H1 (cell line): ENCODE results near the gene SLC22A2. TPM values are rescaled to one million over a fixed set of nuclear protein-coding genes. Genes with fewer than 3 reads are reported as not detected.

Experiments
- BCL11A ChIP-seq, 2 experiments: IDR thresholded peaks; one replicate each; pipeline ENCODE4 v1.6.1; 2011; ENCODE audit warnings: low read depth in 2 of 2, low read length in 2 of 2, mild to moderate bottlenecking in 2 of 2
- CHD1 ChIP-seq: IDR thresholded peaks from 2 replicates; pipeline ENCODE4 v1.6.1; 2012; ENCODE audit warnings: low read depth, low read length, improper control_type of control experiment
- FOSL1 ChIP-seq: IDR thresholded peaks from 2 replicates; pipeline ENCODE4 v1.6.1; 2011; ENCODE audit warnings: mild to moderate bottlenecking, low read depth, low read length, moderate library complexity; ENCODE audit not compliant: insufficient read depth
- JUND ChIP-seq: IDR thresholded peaks from 2 replicates; pipeline ENCODE4 v1.6.1; 2011; ENCODE audit warnings: mild to moderate bottlenecking, improper control_type of control experiment, low read length
- RAD21 ChIP-seq, 2 experiments: IDR thresholded peaks in 1 of 2; conservative IDR thresholded peaks in 1 of 2; 2 replicates each; pipeline ENCODE4 v1.6.1; 2011; ENCODE audit warnings: low read depth in 2 of 2, low read length in 2 of 2, improper control_type of control experiment in 1 of 2, inconsistent platforms in 1 of 2, mild to moderate bottlenecking in 1 of 2, moderate library complexity in 1 of 2
- SP2 ChIP-seq: IDR thresholded peaks from 2 replicates; pipeline ENCODE4 v1.6.1; 2012; ENCODE audit warnings: mild to moderate bottlenecking, low read length, inconsistent platforms
- SUZ12 ChIP-seq: fragments of 200-600 bp; sonication (generic); IDR thresholded peaks from 2 replicates; pipeline ENCODE4 v1.6.1; 2012; ENCODE audit warnings: mild to moderate bottlenecking, inconsistent platforms, low read length, moderate library complexity, mixed read lengths
- TEAD4 ChIP-seq: IDR thresholded peaks from 2 replicates; pipeline ENCODE4 v1.6.1; 2012; ENCODE audit warnings: low read depth, low read length, inconsistent platforms, mixed read lengths
- ZNF274 ChIP-seq: IDR thresholded peaks from 2 replicates; pipeline ENCODE4 v1.7.0; 2012; ENCODE audit warnings: low read length, borderline replicate concordance; ENCODE audit errors: extremely low read depth
- polyA plus RNA-seq, 7 experiments: library from polyadenylated mRNA; depleted of rRNA in 3 of 7; stranded (reverse) in 5 of 7; unstranded in 2 of 7; fragments of >200 nt in 5 of 7; fragments of 200-250 nt in 2 of 7; gene quantifications; 1 replicate in 5 of 7; 2 replicates in 1 of 7; 4 replicates in 1 of 7; pipeline versions ENCODE4 v1.2.1 to v1.2.3, GENCODE V29; 2011 to 2013; ENCODE audit warnings: missing spikeins in 2 of 7, mixed read lengths in 2 of 7
- total RNA-seq: library from RNA; stranded (reverse); fragmentation: NEBNext Ultra II Directional; extraction: Animal tissue kit (Norgen Biotek cat#: 25700); gene quantifications from 2 replicates; pipeline ENCODE4 v1.2.1, GENCODE V29; 2021
- TF ChIP-seq, protein P1 (sequence below): fragments of 300-600 bp; sonication (generic); IDR thresholded peaks from 2 replicates; pipeline ENCODE4 v1.7.1; 2012; ENCODE audit warnings: low read length, moderate library complexity, mild to moderate bottlenecking, inconsistent platforms; ENCODE audit not compliant: insufficient replicate concordance
- TF ChIP-seq, protein P2 (sequence below): IDR thresholded peaks from 2 replicates; pipeline ENCODE4 v1.6.1; 2011; ENCODE audit warnings: low read length, improper control_type of control experiment

Gene SLC22A2
- total and polyA plus RNA-seq, 2 of the 8 experiments (the other 6 are each of a cell fraction or from before 2014, with no cell fraction given), result 0.23 to 1.4 TPM

DNA sequence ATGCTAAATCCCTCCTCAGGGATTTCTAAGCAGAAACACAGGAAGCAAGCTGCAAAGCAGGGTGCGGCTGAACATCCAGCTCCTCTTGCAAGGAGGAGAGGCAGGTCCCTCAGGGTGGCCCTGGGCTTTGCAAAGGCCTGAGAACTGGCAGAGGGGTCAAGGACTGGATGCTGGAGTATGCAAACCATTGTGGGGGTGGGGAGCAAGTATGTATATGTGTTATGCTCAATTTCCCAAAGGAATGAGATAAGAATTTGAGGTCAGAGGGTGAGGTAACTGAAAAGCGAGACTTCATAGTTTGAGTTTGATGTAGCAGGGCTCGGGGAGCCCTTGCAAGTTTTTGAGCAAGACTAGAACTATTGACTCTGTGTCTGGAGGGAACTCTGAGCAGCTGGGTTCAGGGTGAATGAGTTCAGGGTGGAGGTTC, 11.2 kb downstream of the SLC22A2 start (continued):
- TF ChIP-seq, protein P1, sequence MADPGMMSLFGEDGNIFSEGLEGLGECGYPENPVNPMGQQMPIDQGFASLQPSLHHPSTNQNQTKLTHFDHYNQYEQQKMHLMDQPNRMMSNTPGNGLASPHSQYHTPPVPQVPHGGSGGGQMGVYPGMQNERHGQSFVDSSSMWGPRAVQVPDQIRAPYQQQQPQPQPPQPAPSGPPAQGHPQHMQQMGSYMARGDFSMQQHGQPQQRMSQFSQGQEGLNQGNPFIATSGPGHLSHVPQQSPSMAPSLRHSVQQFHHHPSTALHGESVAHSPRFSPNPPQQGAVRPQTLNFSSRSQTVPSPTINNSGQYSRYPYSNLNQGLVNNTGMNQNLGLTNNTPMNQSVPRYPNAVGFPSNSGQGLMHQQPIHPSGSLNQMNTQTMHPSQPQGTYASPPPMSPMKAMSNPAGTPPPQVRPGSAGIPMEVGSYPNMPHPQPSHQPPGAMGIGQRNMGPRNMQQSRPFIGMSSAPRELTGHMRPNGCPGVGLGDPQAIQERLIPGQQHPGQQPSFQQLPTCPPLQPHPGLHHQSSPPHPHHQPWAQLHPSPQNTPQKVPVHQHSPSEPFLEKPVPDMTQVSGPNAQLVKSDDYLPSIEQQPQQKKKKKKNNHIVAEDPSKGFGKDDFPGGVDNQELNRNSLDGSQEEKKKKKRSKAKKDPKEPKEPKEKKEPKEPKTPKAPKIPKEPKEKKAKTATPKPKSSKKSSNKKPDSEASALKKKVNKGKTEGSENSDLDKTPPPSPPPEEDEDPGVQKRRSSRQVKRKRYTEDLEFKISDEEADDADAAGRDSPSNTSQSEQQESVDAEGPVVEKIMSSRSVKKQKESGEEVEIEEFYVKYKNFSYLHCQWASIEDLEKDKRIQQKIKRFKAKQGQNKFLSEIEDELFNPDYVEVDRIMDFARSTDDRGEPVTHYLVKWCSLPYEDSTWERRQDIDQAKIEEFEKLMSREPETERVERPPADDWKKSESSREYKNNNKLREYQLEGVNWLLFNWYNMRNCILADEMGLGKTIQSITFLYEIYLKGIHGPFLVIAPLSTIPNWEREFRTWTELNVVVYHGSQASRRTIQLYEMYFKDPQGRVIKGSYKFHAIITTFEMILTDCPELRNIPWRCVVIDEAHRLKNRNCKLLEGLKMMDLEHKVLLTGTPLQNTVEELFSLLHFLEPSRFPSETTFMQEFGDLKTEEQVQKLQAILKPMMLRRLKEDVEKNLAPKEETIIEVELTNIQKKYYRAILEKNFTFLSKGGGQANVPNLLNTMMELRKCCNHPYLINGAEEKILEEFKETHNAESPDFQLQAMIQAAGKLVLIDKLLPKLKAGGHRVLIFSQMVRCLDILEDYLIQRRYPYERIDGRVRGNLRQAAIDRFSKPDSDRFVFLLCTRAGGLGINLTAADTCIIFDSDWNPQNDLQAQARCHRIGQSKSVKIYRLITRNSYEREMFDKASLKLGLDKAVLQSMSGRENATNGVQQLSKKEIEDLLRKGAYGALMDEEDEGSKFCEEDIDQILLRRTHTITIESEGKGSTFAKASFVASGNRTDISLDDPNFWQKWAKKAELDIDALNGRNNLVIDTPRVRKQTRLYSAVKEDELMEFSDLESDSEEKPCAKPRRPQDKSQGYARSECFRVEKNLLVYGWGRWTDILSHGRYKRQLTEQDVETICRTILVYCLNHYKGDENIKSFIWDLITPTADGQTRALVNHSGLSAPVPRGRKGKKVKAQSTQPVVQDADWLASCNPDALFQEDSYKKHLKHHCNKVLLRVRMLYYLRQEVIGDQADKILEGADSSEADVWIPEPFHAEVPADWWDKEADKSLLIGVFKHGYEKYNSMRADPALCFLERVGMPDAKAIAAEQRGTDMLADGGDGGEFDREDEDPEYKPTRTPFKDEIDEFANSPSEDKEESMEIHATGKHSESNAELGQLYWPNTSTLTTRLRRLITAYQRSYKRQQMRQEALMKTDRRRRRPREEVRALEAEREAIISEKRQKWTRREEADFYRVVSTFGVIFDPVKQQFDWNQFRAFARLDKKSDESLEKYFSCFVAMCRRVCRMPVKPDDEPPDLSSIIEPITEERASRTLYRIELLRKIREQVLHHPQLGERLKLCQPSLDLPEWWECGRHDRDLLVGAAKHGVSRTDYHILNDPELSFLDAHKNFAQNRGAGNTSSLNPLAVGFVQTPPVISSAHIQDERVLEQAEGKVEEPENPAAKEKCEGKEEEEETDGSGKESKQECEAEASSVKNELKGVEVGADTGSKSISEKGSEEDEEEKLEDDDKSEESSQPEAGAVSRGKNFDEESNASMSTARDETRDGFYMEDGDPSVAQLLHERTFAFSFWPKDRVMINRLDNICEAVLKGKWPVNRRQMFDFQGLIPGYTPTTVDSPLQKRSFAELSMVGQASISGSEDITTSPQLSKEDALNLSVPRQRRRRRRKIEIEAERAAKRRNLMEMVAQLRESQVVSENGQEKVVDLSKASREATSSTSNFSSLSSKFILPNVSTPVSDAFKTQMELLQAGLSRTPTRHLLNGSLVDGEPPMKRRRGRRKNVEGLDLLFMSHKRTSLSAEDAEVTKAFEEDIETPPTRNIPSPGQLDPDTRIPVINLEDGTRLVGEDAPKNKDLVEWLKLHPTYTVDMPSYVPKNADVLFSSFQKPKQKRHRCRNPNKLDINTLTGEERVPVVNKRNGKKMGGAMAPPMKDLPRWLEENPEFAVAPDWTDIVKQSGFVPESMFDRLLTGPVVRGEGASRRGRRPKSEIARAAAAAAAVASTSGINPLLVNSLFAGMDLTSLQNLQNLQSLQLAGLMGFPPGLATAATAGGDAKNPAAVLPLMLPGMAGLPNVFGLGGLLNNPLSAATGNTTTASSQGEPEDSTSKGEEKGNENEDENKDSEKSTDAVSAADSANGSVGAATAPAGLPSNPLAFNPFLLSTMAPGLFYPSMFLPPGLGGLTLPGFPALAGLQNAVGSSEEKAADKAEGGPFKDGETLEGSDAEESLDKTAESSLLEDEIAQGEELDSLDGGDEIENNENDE, result no peak
- TF ChIP-seq JUND (no peak), ZNF274 (no peak), RAD21 (IDR thresholded peaks at IDR 0.05 in 1 of 2, conservative IDR thresholded peaks at IDR 0.05 in 1 of 2; ENCODE audit: low read depth in 2 of 2, low read length in 2 of 2) (no peak), FOSL1 (no peak), SUZ12 (no peak), BCL11A (IDR thresholded peaks at IDR 0.05; ENCODE audit: low read depth in 2 of 2, low read length in 2 of 2) (no peak), CHD1 (no peak), SP2 (no peak), TEAD4 (no peak)
- TF ChIP-seq, protein P2, sequence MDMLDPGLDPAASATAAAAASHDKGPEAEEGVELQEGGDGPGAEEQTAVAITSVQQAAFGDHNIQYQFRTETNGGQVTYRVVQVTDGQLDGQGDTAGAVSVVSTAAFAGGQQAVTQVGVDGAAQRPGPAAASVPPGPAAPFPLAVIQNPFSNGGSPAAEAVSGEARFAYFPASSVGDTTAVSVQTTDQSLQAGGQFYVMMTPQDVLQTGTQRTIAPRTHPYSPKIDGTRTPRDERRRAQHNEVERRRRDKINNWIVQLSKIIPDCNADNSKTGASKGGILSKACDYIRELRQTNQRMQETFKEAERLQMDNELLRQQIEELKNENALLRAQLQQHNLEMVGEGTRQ, result no peak
